ENCODE data around the gene GPC4. TPM values are rescaled to one million over a fixed set of nuclear protein-coding genes. Genes with fewer than 3 reads are reported as not detected.

GPC4 gene
- total RNA-seq (2014; rRNA removed; shearing (Covaris generic)): 1.3 and 2.5 TPM in 2 replicates

DNA sequence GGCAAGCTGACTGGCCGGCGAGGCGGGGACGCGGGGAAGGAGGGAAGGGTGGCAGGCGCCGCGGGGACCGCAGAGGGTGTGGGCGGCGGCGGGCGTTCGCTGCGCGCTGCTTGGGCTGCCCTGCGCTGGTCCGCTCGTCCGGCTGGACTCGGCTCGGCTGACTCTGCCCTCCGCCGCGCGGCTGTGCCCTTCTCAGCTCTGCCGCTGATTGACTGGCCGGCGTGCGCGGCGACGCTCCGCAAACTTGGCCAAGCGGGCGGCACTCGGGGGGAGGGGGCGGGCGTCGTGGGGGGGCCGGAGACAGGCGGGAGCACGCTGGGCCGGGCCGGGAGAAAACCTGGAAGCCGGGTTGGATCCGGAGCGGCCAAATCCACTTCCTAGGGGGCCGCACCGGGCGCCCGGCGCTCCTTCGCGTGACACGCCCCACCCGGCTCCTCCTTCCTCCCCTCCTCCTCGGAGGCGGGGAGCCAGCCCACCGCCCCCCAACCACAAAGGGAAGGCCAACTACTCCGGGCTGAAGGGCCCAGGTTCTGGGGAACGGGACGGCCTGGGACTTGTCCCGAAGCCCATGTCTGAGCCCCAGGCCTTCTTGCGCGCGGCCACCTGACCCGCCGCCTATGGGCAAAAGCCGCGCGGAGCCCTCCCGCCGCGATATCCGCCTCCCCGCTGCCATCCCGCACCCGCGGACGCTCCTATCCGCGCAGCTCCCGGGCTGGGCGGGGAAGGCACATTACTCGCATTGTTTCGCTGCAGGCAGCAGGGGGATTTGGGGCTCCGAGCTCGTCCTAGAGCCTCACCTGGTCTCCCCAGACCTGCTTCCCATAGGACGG, at the start of gene GPC4:
TSS of gene GPC4 (minus strand) at position 214 of the 830 bp plus-strand sequence. CDS start 524 bp downstream, outside the sequence.
- DNase-seq (ENCODE audit: low read depth): peak; percentile 69

DNA sequence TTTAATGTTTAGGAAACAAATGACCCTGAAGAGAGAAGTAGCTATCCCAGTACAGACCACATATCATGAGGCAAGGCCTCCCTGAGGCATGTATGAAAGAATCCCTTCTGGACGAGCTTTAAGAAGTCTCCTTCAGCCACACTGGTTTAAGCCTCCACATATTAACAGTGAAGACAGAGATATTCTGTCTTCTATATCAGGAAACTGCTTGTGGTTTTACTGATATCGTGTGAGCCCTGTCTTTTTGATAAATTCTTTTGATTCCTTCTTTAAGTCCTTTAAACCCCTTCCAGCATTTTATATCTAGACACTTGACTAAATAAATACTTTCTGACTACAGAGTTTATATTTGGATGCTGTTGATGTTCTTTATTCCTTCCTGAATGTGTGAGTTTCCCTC, 45.9 kb upstream of the GPC4 start:
- DNase-seq (ENCODE audit: low read depth): no peak

DNA sequence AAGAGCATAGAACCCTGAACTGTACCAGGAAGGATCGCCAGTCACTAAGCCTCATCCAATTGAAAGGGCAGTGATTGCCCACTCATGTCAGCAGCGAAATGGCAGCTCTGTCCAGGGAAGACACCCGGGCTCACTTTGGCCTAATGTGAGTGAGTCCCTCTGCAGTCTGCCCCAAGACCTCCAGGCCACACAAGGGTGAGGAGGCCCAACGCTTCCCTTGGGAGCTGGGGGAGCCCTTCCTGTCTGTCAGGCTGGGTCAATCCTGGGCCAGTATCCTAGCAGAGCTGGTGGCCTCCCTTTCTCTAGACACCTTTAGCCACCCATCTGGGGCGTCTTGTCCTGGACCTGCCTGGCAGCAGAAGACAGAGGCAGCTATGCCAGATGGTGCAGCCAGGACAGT, 39.6 kb upstream of the GPC4 start:
- DNase-seq (ENCODE audit: low read depth): no peak

DNA sequence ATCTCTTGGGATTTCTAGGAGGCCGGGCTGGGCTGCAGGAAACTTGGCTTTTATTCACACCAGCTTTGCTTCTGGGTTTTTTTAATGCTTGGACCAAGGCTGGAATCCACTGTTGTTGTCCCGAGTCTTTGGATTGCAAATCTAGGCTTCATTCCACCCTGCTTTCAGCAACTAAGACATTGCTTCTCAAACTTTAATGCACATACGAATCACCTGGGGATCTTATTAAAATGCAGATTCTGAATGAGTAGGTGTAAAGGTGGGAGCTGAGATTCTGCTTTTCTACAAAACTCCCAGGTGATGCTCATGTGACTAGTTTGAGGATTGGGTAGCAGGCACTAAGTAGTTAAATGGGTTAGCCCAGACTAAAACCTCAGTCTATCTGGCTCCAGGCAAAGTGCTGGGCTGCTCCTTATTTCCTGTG, 39.2 kb upstream of the GPC4 start:
- no peak for DNase-seq (ENCODE audit: low read depth)

DNA sequence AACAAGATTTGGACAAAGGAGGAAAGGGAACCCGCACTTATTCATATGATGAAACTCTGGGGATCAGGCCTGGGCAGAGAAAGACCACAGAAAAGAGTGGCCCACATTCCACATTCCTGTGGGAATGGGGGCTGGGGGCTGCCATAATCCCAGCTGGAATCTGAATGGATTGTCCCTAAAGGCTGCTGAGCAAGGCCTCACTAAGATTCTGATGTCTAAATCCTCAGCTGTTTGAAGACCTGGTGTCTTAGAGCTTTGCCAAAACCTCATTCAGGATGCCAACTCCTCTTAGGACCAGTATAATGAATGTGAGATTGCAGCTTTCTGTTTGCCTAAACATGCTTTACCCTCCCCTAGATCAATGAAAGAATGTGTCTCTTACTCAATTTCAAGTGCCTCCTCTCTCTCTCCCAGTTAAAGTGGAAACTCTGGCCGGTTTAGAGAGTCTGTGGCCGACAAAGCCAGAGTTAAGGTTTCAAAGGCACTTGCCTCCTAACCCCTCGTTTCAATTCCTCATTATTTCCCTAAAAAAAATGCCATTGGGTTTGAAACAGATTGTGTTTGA, 33.3 kb upstream of the GPC4 start:
- no peak for DNase-seq (ENCODE audit: low read depth)

DNA sequence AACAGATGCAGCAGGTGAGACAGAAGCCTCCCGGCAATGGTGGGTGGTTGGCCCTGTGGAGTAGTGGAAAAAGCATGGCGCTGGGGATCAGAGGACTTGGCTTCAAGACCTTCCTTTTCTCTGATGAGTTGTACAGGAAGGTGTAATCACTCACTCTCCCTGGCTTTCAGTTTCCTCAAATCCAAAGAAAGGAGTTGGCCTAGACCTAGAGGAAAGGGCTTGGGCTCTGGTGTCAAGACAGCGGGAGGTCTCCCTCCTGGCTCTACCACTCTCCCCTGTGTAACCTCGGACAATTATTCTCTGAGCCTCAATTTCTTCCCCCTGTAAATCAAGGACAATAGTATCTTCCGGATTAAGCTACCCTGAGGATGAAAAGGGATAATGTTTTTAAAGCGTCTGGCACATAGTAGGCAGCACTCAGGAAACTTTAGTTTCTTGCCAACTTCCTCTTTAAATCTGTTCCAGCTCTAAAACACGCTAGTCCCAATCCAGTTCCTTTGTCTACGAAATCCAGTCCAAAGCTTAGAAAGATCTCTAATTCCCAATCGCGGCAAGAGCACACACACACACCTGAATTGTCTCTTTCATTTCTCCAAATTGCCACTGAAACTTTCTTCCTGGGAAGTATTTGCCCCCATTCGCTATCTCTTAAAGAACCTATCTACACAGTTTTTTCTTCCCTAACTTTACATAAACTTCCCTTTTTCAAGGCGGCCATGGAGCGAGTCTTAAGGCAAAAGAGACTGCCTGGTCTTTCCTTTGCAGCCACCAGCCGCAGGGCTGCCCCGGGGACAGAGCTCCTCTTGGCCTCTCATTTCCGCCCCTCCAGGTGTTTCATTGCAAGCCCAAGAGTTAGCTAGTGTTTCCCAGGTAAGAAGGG, 29.9 kb upstream of the GPC4 start:
- DNase-seq (ENCODE audit: low read depth): peak; percentile 46

DNA sequence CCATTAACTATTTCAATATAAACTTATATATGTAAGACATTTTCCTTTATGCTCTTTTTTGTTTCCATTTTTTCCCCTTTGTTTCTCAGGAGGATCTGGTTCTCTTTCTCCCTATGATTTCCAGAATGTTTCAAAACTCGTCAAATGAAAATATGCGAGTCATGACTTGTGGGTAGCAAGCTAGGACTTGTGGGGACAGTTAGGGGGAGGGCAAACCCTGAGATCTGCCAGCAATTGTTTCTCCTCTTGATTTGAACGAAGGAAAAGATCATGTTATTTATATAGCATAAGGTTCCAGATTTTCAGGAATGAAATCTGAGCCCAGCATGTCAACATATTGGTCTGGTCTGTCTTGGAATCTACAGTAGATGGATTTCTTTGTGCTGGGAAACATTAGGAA, 28.9 kb upstream of the GPC4 start:
- no peak for DNase-seq (ENCODE audit: low read depth)

DNA sequence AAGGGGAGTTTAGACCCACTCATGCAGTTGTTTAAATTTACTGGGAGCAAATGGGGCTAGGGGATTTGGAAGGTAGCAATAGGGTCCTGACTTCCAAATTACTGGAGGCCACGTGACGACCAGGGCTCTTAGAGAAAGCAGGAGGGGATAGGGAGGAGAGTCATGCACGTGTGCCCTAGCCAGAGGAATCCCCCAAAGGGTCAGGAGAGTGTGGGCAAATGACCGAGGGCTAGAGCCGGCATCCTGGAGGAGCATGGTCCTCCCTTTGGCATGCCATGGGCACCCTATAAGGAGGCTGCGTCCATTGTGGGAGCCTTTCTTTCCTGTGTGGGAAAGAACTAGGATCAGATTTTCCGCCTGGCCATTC, 25.5 kb upstream of the GPC4 start:
- no peak for DNase-seq (ENCODE audit: low read depth)

DNA sequence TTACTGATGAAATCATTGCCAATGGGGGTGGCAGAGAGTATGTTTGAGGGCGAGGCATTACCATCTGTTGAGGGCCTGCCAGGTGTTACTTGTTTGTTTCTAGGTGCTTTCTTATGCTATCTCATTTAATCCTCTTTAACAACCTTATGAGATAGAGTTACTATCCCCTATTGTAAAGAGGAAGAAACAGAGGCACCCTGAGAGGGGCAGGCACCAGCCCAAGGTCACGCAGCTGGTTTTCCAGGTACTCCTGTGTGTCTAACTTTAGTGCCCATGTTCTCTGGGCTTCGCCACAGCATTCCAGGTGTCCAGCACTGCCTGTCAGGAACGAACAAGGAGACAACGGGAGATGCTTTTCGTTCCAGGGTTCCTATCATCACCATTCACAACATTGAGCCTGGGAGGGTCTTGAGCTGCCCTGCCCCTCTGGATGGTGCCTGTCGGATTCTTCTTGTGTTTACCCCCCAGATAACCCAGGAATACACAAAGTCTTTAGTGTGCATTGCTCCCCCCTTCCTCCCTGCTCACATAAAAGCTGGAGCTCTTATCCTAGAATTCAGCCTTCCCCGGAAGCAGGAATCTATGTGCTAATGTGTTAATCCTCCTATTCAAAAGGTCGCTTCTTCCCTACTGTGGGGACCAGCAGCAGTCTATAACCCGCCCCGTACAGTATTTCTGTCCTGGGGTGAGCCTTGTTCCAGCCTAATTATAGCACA, 24.9 kb upstream of the GPC4 start:
- no peak for DNase-seq (ENCODE audit: low read depth)

DNA sequence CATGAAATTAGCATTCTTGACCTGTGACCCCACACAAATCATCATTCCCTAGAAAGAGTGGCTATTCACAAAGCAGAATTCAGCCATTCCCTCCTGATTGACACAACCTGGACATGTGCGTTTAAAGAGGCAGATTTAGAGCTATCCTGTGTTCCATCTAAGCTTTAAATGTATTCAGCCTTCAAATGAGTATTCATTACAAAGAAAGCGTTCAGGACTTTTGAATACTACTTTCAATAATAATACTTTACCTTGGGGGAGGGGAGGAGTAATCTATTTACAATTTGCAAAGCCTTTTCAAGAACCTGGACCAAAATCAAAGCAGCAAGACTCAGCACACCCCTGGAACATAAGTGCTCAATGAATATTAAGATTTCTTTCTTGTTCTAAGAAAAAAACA, 22.5 kb upstream of the GPC4 start:
- DNase-seq (ENCODE audit: low read depth): no peak

DNA sequence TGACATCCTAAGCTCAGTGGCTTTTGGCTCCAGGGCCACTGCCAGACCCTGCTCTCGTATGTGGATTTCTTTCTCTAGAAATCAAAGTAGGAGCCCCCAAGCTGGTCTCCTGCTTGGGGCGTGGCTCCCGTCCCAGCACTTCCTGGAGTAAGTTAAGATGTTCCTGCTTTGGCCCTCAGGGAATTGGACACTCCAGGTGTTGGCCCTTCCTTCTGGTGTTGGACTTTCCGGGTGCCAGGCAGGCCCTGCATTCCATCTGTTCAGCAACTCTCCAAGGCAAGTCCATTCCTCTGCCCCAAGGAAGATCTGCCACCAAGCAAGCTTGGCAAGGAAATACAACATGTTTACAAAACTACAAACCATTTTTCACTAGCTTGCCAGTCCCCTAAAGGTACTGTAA, 22.1 kb upstream of the GPC4 start:
- no peak for DNase-seq (ENCODE audit: low read depth)

DNA sequence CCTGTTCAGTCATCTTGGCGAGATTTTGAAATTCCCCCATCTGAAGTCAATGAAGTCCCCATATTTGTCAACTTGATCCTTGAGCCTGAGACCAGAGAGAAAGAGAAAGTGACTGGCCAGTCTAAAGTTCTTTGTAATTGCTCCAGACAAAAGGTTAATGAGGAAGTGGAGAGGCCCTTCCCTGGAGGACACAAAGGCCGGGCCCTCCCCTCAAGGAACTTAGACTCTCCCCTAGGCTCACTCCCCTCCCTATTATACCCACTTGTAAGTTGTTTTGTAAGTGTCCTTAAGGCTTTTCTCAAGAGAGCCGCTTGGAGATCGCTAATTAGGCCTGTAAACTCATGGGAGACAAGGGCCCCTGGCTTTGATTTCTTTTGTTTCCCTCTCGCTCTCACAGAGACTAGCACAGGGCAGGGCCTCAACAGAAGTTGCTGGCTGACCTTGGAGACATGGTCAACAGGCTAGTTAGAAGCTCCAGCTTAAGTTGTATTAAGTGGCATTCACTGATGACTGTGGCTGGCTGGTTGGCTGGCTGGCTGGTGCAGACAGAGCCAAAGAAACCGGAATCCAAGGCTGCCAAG, 20.3 kb upstream of the GPC4 start:
- no peak for DNase-seq (ENCODE audit: low read depth)

DNA sequence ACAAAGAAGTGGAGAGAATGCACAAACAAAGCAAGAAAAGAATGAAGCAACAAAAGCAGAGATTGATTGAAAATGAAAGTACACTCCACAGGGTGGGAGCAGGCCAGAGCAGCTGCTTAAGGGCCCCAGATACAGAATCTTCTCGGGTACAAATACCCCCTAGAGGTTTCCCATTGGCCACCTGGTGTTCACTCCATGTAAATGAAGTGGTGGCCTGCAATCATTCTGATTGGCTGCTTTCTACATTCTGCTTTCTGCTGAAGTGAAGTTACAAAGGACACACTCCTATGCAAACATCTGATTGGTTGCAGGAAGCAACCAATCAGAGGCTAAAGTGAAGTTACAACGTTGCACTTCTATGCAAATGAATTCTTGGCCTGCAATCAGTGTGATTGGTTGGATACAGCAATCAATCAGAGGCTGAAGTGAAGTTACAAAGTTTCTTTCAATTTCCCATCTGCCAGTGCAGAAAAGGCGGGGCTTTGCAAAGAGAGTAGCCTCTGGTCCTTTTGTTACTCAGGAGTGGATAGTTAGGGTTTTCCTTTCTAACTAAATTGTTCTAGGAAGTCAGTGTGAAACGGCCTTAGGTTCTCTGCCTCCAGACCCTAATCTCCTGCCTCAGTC, 19.0 kb upstream of the GPC4 start:
- DNase-seq (ENCODE audit: low read depth): no peak

DNA sequence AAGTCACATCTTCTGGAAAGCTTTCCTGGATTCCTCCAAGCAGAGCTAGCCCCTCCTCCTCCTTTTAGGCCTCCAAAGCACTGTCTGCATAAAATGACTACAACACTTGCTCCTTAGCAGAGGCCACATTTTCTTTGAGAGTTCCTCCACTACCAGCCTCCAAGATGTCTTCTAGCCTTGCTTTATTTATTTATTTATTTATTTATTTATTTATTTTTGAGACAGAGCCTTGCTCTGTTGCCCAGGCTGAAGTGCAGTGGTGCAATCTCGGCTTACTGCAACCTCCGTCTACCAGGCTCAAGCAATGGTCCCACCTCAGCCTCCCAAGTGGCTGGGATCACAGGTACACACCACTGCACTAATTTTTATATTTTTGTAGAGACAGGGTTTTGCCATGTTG, 4.6 kb upstream of the GPC4 start:
- DNase-seq (ENCODE audit: low read depth): no peak

DNA sequence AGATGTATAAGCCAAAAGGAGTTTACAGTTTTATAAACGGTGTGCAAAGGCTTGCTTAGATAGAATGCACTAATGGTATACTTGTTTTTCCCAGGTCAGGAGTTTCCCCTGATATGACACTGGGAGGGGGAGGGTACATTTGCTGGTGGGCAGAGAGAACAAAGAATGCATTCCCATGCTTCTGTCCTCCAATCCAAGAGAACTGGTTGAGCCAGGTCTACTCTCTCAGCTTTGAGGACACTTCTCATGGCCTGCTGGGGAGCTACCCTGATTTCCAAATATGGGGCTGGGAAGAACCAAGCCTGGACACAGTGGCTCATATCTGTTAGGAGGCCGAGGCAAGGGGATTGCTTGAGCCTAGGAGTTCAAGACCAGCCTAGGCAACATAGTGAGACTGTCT, 3.3 kb upstream of the GPC4 start:
- DNase-seq (ENCODE audit: low read depth): no peak

DNA sequence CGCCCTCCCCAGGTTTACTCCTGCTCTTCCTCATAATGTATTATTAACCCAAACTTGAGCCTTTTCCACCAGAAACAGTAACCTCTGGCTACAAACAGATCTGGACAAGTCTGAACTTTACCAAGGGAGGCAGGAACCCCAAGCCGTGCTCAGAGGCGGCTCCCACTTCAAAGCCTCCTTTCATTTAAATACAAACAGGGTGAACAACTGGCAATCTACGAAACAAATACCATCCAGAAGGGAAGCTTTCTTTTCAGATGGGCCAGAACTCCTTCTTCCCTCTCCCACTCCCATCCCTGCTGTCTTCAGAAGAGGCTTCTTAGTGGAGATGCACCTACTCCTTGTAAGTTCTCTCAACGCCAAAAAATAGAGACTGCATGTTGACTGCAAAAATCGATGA, 2.1 kb upstream of the GPC4 start:
- no peak for DNase-seq (ENCODE audit: low read depth)

DNA sequence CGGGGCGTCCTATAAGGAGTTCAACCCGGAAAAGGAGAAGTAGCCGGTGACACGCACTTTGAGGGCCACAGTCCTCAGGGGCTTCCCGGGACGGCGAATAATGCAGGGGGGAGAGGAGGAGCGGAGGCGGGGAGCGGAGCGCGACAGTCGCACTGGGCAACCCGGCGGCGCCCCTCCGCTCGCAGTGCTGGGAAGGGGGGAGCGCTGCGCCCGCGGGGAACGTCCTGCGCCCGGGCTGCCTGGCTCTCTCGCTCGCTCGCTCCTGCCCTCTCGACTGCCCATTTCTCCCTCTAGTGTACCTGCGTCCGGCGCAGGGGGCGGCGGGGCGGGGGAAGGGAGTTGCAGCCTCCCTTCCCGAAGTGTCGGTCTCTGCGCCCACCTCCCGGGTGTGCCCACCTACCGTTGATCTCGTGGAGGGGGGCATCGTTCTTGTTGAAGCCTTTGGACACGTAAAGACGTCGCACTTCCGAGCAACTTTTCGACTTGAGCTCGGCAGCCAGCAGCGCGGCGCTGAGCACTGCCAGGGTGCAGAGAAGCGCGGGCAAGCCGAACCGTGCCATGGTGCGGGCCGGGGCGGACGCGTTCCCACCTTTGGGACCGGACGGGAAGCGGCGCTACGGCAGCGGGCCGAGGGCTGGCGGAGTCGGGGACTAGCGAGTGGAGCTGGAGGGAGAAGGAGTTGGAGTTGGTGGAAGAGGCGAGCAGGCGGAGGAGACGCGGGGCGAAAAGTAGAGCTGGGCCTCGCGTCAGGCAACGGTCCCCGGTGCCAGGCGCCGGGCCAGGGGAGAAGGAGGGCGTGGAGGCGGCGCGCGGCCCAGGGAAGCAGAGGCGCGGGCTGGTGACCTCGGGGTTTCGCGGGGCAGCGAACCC, 648 bp downstream of the GPC4 start:
- peak; percentile 37 for DNase-seq (ENCODE audit: low read depth)

DNA sequence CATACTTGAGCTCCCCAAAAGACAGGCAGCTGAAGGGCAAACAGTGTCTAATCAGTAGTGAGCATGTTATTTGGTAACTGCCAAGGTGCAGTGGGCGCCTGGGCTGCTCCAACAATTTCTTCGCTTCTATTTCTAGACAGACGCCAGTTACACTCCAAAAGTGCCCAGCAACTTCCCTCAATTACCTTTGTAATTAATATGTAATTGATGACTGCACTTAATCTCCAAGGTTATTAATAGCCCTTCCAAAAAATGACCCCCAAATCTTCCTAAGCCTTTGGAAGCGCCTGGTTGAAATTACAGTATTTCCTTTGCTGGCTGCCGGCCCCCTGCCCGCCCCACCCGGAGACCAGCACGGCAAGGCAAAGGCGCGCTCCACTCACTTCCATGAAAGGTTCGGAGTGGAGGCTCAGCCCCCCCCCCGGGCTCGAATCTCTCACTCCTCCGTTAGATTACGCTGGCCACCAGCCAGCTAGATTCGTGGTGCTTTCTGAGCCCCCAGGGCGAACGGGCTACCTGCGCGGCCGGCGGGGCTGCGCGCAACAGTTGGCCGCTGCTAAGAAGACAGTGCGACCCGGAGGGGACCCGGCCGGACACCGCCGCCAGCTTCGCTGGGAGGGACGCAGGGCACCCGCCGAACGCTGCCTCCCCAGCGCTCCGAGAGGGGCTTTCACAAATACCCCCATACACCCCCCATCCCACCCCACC, 1.9 kb downstream of the GPC4 start:
- no peak for DNase-seq (ENCODE audit: low read depth)

DNA sequence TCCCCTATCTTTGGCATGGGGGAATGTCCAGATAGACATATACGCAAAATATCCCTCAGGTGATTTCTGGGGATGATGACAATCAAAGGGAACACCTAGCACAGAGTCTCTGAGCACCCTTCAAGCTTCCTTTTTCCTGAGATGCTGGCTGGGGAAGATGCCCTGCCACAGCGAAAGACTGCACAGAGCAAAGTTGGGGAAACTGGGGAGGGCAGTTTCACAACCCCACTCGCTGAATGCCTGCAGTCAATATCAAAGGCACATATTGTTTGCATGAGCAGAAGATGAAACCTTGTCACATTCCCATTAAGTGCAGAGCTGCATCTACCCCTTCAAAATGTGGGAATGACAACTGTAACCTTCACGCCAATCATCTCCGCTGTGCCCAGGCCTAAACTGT, 2.6 kb downstream of the GPC4 start:
- DNase-seq (ENCODE audit: low read depth): no peak

DNA sequence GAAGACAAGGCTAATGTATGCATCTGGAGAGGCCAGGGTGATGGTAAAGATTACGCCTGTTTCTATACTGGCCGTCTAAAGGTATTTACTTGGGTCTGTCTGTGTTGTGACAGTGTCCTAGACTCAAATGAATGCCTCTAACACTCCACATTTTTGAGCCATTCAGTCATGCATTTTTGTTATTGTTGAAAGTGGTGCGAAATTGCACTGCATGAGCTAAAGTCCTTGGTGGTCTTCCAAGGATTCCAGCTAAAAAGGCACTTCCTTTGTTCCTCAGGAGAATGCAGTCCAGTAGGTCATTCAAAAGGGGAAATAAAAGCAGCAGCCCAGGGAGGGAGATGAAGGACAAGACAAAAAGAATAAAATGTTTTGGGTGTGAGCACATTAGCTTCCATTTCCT, 3.0 kb downstream of the GPC4 start:
- peak; percentile 36 for DNase-seq (ENCODE audit: low read depth)
